ENCODE results near the gene GRIK5. TPM values are rescaled to one million over a fixed set of nuclear protein-coding genes. Genes with fewer than 3 reads are reported as not detected.

GRIK5 gene
- total and polyA plus RNA-seq, 2 of the 8 experiments (the other 6 are each of a cell fraction or from before 2014, with no cell fraction given), result 17.8 to 42.9 TPM

GRCh38 chr19:42097461-42097860 is 27.5 kb upstream of the GRIK5 start:
- DNase-seq (ENCODE audit: low read depth in 1 of 2, low spot score in 2 of 2), result no peak
- no peak for TF ChIP-seq SAP30 (IDR thresholded peaks at IDR 0.05; ENCODE audit: insufficient read depth, insufficient replicate concordance, low read length)
- no peak for TF ChIP-seq EGR1 (IDR thresholded peaks at IDR 0.05; ENCODE audit: borderline replicate concordance, low read depth, low read length)
- TF ChIP-seq CEBPB (IDR thresholded peaks at IDR 0.05; ENCODE audit: low read depth, low read length), result no peak
- TF ChIP-seq CBX5 (IDR thresholded peaks at IDR 0.05; ENCODE audit: low read depth, low read length), result no peak
- TF ChIP-seq JUN (IDR thresholded peaks at IDR 0.05; ENCODE audit: low read depth, low read length), result no peak
- H3K4me2 ChIP-seq (ENCODE audit: insufficient read depth in 1 of 2, low read depth in 2 of 2, low read length in 2 of 2), result no peak overlapping the region
- peaks cover 0 to 17% (median 5%) of the 10 kb centered on the region in 4 experiments; a peak in 6 of 7 replicates for H3K4me1 ChIP-seq (replicated peaks in 1 of 4; ENCODE audit: control insufficient read depth in 3 of 4, insufficient read depth in 4 of 4, low read length in 3 of 4)
- no peaks in the 10 kb centered on the region for H3K9me3 ChIP-seq (ENCODE audit: insufficient read depth in 2 of 2, low read depth in 1 of 2, low read length in 1 of 2)
- H2AK5ac ChIP-seq (ENCODE audit: low read depth, low read length), result no peak overlapping the region
- H3K4ac ChIP-seq (replicated peaks; ENCODE audit: insufficient read length, low read depth, low read length), result no peak overlapping the region
- H3K14ac ChIP-seq (ENCODE audit: insufficient read length), result no peak overlapping the region
- H4K5ac ChIP-seq (ENCODE audit: insufficient read length, low read depth, low read length), result no peak overlapping the region
- H2BK5ac ChIP-seq (ENCODE audit: low read depth, low read length), result no peak overlapping the region
- CTCF ChIA-PET (ENCODE audit: partially characterized antibody), result interaction anchor here (0.9 to 4.4 kb wide), 4 partner anchors 11 to 104 kb away, joined by 3 to 33 read pairs (median 6); no protein-coding TSS in a partner anchor
- H2BK120ac ChIP-seq (replicated peaks; ENCODE audit: low read depth, low read length), result no peak overlapping the region
- WGBS, 2 experiments (ENCODE audit: extremely low coverage in 1 of 2, insufficient coverage in 1 of 2, insufficient read length in 1 of 2, insufficient replicate concordance in 2 of 2, low coverage in 1 of 2, low lambda C conversion rate in 2 of 2, missing lambda C conversion rate in 1 of 2), result 90% methylated on average over 5 of the region's 5 CpGs; no CpG with 5 or more reads in 1 of the 2 experiments
- H3K36me3 ChIP-seq (ENCODE audit: control insufficient read depth in 2 of 4, insufficient read depth in 4 of 4, low read length in 3 of 4), result no peaks in the 10 kb centered on the region
- POLR2A ChIA-PET (ENCODE audit: partially characterized antibody), result interaction anchor here (0.7 kb wide), 1 partner anchor 43 kb away, joined by 3 read pairs; no protein-coding TSS in a partner anchor
- no peak overlapping the region for H3K4me3 ChIP-seq (ENCODE audit: extremely low read depth in 1 of 4, insufficient read depth in 2 of 4, low read depth in 3 of 4, low read length in 4 of 4)
- no peak overlapping the region for H3K56ac ChIP-seq (replicated peaks; ENCODE audit: insufficient read length, low read depth, low read length)
- FAIRE-seq, result no peak
- H3K9ac ChIP-seq (replicated peaks in 1 of 4; ENCODE audit: extremely low read depth in 1 of 4, low read depth in 3 of 4, low read length in 3 of 4), result no peak overlapping the region
- no peak overlapping the region for H3K18ac ChIP-seq (ENCODE audit: extremely low read depth, low read length)
- H4K20me1 ChIP-seq (replicated peaks in 1 of 2; ENCODE audit: control insufficient read depth in 1 of 2, insufficient read depth in 2 of 2, low read length in 2 of 2), result peaks cover 0 to 1% of the 10 kb centered on the region in 2 experiments
- no peak overlapping the region for H2AFZ ChIP-seq (ENCODE audit: low read length)
- H4K91ac ChIP-seq (replicated peaks; ENCODE audit: insufficient read length, low read length), result no peak overlapping the region
- H3K27ac ChIP-seq (ENCODE audit: low read depth, low read length), result no peak overlapping the region
- H2BK15ac ChIP-seq (ENCODE audit: low read length), result no peak overlapping the region
- no peak overlapping the region for H2BK20ac ChIP-seq (ENCODE audit: low read length)
- no peaks in the 10 kb centered on the region for H3K79me1 ChIP-seq (ENCODE audit: low read depth, low read length)
- H3K23me2 ChIP-seq (ENCODE audit: low read depth, low read length), result peaks cover 2% of the 10 kb centered on the region; the same call in 1 of the 2 replicates
- peaks cover 0 to 5% (median 2%) of the 10 kb centered on the region in 4 experiments; a peak in 2 of 7 replicates for H3K27me3 ChIP-seq (replicated peaks in 1 of 4; ENCODE audit: control insufficient read depth in 3 of 4, extremely low read depth in 1 of 4, insufficient read depth in 3 of 4, low read length in 3 of 4)
- H4K8ac ChIP-seq (ENCODE audit: extremely low read depth, insufficient read depth, low read length), result no peak overlapping the region
- H2BK12ac ChIP-seq (ENCODE audit: low read depth, low read length), result no peak overlapping the region
- H3K79me2 ChIP-seq (ENCODE audit: control insufficient read depth in 1 of 2, insufficient read depth in 2 of 2, low read length in 2 of 2), result no peaks in the 10 kb centered on the region
- no peak overlapping the region for H3K23ac ChIP-seq (ENCODE audit: insufficient read length)
